ENCODE results near the gene SH3BP5L.

SH3BP5L gene

GRCh38 chr1:248776991-248777390, 48.7 kb downstream of the SH3BP5L start:
- DNase-seq (ENCODE audit: low spot score): no peak

GRCh38 chr1:248775441-248775840, 50.3 kb downstream of the SH3BP5L start:
- DNase-seq (ENCODE audit: low spot score): no peak
